ENCODE results near the gene IMPA2.
"Not testable (repeated sequence)": the region's sequence is repeated elsewhere in the genome, so short reads cannot be mapped to it uniquely, and the experiment has no call there.

IMPA2 gene

GRCh38 chr18:11981192-11981542 is at the start of gene IMPA2:
Gene IMPA2, plus strand, starts transcription at chr18:11981507. Its CDS starts 163 bp downstream, at chr18:11981670.
- no peak for DNase-seq

GRCh38 chr18:11932393-11932792 is 48.9 kb upstream of the IMPA2 start:
- DNase-seq: no peak

GRCh38 chr18:11937874-11938478 is 43.3 kb upstream of the IMPA2 start:
- DNase-seq: peak; percentile 54

- no peak for DNase-seq
These were observed 40.4 kb upstream of the IMPA2 start for GRCh38 chr18:11940956-11941355.

GRCh38 chr18:11943551-11943950 is 37.8 kb upstream of the IMPA2 start:
- no peak for DNase-seq

GRCh38 chr18:11944252-11944651 is 37.1 kb upstream of the IMPA2 start:
- no peak for DNase-seq

GRCh38 chr18:11944786-11945185 is 36.5 kb upstream of the IMPA2 start:
- no peak for DNase-seq

- not testable (repeated sequence) for DNase-seq
These were observed 35.3 kb upstream of the IMPA2 start for GRCh38 chr18:11945834-11946659.

- DNase-seq: no peak
These were observed 34.6 kb upstream of the IMPA2 start for GRCh38 chr18:11946756-11947155.

GRCh38 chr18:11947214-11948191 is 33.8 kb upstream of the IMPA2 start:
- DNase-seq: no peak

- DNase-seq: no peak
These were observed 32.3 kb upstream of the IMPA2 start for GRCh38 chr18:11948852-11949523.

- DNase-seq: no peak
These were observed 30.5 kb upstream of the IMPA2 start for GRCh38 chr18:11950824-11951223.

GRCh38 chr18:11951390-11951851 is 29.9 kb upstream of the IMPA2 start:
- DNase-seq: no peak

GRCh38 chr18:11953113-11953512 is 28.2 kb upstream of the IMPA2 start:
- no peak for DNase-seq

GRCh38 chr18:11955239-11956029 is 25.9 kb upstream of the IMPA2 start:
- DNase-seq: no peak

- DNase-seq: no peak
These were observed 24.7 kb upstream of the IMPA2 start for GRCh38 chr18:11956371-11957308.

GRCh38 chr18:11957636-11958035 is 23.7 kb upstream of the IMPA2 start:
- DNase-seq: no peak

GRCh38 chr18:11959651-11960050 is 21.7 kb upstream of the IMPA2 start:
- DNase-seq: not testable (repeated sequence)

GRCh38 chr18:11960743-11961380 is 20.4 kb upstream of the IMPA2 start:
- DNase-seq: no peak

- DNase-seq: no peak
These were observed 18.7 kb upstream of the IMPA2 start for GRCh38 chr18:11962597-11962996.
